Gastrocnemius medialis (tissue), 4 donors: Measurements from ENCODE around the gene SFMBT1. TPM values are rescaled to one million over a fixed set of nuclear protein-coding genes. Genes with fewer than 3 reads are reported as not detected.

ENCODE experiments used
- ATAC-seq, 2 donors: fragments of 150-250 bp; one replicate each; pipeline ENCODE4 v1.9.1; 2016
- DNase-seq, 2 donors: peaks; one replicate each; pipeline ENCODE4 v3.0.0-alpha.2; 2019
- H3K27ac ChIP-seq, 4 donors: fragments of 200-600 bp; sonication (generic); 1 replicate in 1 of 4; 2 replicates in 3 of 4; pipeline ENCODE4 v1.5.1; 2016 to 2018; ENCODE audit warnings: mild to moderate bottlenecking in 2 of 4, moderate library complexity in 1 of 4
- H3K27me3 ChIP-seq, 3 donors: fragments of 200-600 bp; sonication (generic) in 2 of 3; 1 replicate in 1 of 3; 2 replicates in 2 of 3; pipeline versions ENCODE4 v1.5.1 to v1.6.0; 2016 to 2019; ENCODE audit warnings: mild to moderate bottlenecking in 1 of 3, moderate library complexity in 1 of 3
- H3K36me3 ChIP-seq, 2 donors: fragments of 200-600 bp; sonication (generic) in 1 of 2; one replicate each; pipeline ENCODE4 v1.5.1; 2017 to 2018
- H3K4me1 ChIP-seq, 2 donors: fragments of 200-600 bp; sonication (generic) in 1 of 2; one replicate each; pipeline ENCODE4 v1.5.1; 2016 to 2017; ENCODE audit warnings: mild to moderate bottlenecking in 2 of 2
- H3K4me3 ChIP-seq, 4 donors: fragments of 200-600 bp; sonication (generic) in 3 of 4; 1 replicate in 1 of 4; 2 replicates in 3 of 4; pipeline ENCODE4 v1.5.1; 2016 to 2019; ENCODE audit warnings: mild to moderate bottlenecking in 2 of 4
- H3K9me3 ChIP-seq, 3 donors: fragments of 200-600 bp; sonication (generic) in 2 of 3; 1 replicate in 1 of 3; 2 replicates in 2 of 3; pipeline ENCODE4 v1.5.1; 2016 to 2019
- CTCF ChIP-seq, 5 experiments: fragments of 450-650 bp in 3 of 5; fragments of 200-600 bp in 2 of 5; sonication (generic) in 2 of 5; IDR thresholded peaks in 4 of 5; conservative IDR thresholded peaks in 1 of 5; 1 replicate in 4 of 5; 2 replicates in 1 of 5; pipeline ENCODE4 v1.5.1; 2016 to 2019; ENCODE audit warnings: antibody characterized with exemption in 5 of 5, mild to moderate bottlenecking in 3 of 5, moderate library complexity in 3 of 5
- POLR2A ChIP-seq, 2 donors: fragments of 450-650 bp; IDR thresholded peaks; one replicate each; pipeline ENCODE4 v1.6.1; 2017; ENCODE audit warnings: antibody characterized with exemption in 2 of 2, mild to moderate bottlenecking in 2 of 2, moderate library complexity in 2 of 2
- in situ Hi-C, 4 donors: fragments of 200-750 bp; cut with MboI; loops; one replicate each; pipeline versions ENCODE4 v1.15.0 to v1.8.0; 2017; ENCODE audit warnings: low sequenced_read_pairs in 4 of 4
- intact Hi-C: fragments of 100-400 bp; cut with DNase I; formaldehyde crosslinking; loops from one replicate; pipeline ENCODE4 v1.15.1; 2023; ENCODE audit warnings: low total_unique reads
- total RNA-seq, 4 donors: library from RNA; depleted of rRNA; stranded (reverse); fragments of >200 nt; gene quantifications; one replicate each; pipeline versions ENCODE4 v1.1.0 to v1.2.3, GENCODE V29; 2016

SFMBT1 gene
- total RNA-seq, 4 donors from 2014 or later: 17.5 to 39.7 (median 29.8) TPM

DNA sequence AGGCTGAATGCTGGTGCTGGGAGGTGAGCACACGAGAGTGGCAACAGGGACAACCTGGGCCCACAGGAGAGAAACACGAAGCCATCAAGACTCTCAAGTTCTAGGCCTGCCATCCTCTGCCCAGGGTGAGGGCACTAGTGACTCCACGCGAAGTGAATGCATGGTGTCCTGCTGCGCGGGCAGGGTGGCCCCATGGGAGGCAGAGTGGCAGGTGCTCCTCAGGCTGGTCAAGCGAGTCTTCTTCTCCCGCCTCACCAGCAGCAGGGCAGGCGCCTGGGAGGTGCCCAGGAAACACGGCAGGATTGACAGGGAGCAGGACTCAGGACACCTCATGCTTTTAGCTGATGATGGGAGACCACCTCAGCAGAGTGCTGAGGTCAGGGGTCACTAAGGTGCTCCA lies 175.4 kb downstream of the SFMBT1 start:
- in situ Hi-C loops: loop anchor here in 1 of 4 donors (25.0 kb wide), 1 partner anchor 192 kb away; no protein-coding TSS in a partner anchor
- H3K4me3 ChIP-seq: no peak overlapping the region
- no peak overlapping the region for H3K27ac ChIP-seq
- ATAC-seq: no peak
- peaks cover 0 to 10% of the 10 kb centered on the region in 2 donors for H3K4me1 ChIP-seq
- no peaks in the 10 kb centered on the region for H3K27me3 ChIP-seq
- intact Hi-C loops: no loop called here
- H3K9me3 ChIP-seq: no peaks in the 10 kb centered on the region
- DNase-seq: no peak
- TF ChIP-seq POLR2A (IDR thresholded peaks at IDR 0.05): no peak
- TF ChIP-seq CTCF (IDR thresholded peaks at IDR 0.05 in 4 of 5, conservative IDR thresholded peaks at IDR 0.05 in 1 of 5): no peak
- H3K36me3 ChIP-seq: no peaks in the 10 kb centered on the region

DNA sequence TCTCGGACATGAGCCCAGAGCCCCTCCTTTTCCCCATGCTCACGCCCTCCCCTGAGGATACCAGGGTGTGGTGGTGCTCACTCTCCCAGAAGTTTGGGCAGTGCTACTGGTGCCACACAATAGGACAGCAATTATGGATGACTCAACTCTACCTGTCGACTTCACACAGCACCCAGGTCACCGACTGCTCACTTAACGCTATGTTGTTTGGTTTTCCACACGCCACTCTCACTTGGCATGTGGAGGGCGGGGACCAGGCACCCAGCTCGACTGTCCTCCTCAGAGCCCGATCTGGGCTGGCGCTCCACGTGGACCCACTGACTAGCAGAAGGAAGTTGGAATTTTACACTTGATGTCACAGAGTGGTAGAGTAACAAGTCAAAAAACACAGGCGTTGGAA lies 179.4 kb downstream of the SFMBT1 start:
- no peak for ATAC-seq
- intact Hi-C loops: no loop called here
- in situ Hi-C loops: loop anchor here in 1 of 4 donors (25.0 kb wide), 1 partner anchor 196 kb away; no protein-coding TSS in a partner anchor

DNA sequence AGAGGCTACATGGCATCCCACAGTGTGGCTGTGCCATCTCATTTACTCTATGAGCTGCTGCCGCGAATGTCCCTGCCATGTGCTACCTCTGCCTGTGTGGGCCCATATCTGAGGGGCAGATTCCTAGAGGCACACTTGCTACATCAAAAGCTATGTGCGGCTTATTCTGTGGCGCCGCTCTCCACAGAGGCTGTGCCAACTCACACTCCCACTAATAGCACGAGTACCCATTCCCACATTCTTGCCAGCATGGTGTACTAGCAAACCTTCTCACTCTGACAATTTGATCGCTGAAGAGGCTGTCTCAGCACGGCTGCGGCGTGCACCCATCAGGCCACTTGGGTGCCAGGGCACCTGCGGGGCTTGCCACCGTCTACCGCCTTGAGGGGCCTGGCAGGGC lies 179.9 kb downstream of the SFMBT1 start:
- H3K4me3 ChIP-seq: no peak overlapping the region
- ATAC-seq (no peak), DNase-seq (no peak)
- H3K27me3 ChIP-seq: no peaks in the 10 kb centered on the region
- H3K27ac ChIP-seq: no peak overlapping the region
- intact Hi-C loops (no loop called here), in situ Hi-C loops (loop anchor here in 1 of 4 donors (25.0 kb wide), 1 partner anchor 196 kb away; no protein-coding TSS in a partner anchor)
- H3K9me3 ChIP-seq: no peaks in the 10 kb centered on the region
- no peak for TF ChIP-seq POLR2A (IDR thresholded peaks at IDR 0.05)
- TF ChIP-seq CTCF (IDR thresholded peaks at IDR 0.05 in 4 of 5, conservative IDR thresholded peaks at IDR 0.05 in 1 of 5): no peak
- H3K4me1 ChIP-seq: no peaks in the 10 kb centered on the region
- no peaks in the 10 kb centered on the region for H3K36me3 ChIP-seq

More for the DNA sequence above, 179.4 kb downstream of the SFMBT1 start:
- no peaks in the 10 kb centered on the region for H3K27me3 ChIP-seq
- H3K27ac ChIP-seq: no peak overlapping the region
- DNase-seq: no peak
- no peak for TF ChIP-seq CTCF (IDR thresholded peaks at IDR 0.05 in 4 of 5, conservative IDR thresholded peaks at IDR 0.05 in 1 of 5)
- H3K36me3 ChIP-seq: no peaks in the 10 kb centered on the region
- no peaks in the 10 kb centered on the region for H3K9me3 ChIP-seq
- no peak overlapping the region for H3K4me3 ChIP-seq
- H3K4me1 ChIP-seq: no peaks in the 10 kb centered on the region

GRCh38 chr3:52860424-52860768 lies 185.5 kb downstream of the SFMBT1 start:
- no peak for DNase-seq
- TF ChIP-seq POLR2A (IDR thresholded peaks at IDR 0.05) (no peak), CTCF (IDR thresholded peaks at IDR 0.05 in 4 of 5, conservative IDR thresholded peaks at IDR 0.05 in 1 of 5) (no peak)
- intact Hi-C loops (no loop called here), in situ Hi-C loops (loop anchor here in 1 of 4 donors (25.0 kb wide), 1 partner anchor 202 kb away; no protein-coding TSS in a partner anchor)
- Histone ChIP-seq H3K27me3 (no peaks in the 10 kb centered on the region), H3K4me1 (no peaks in the 10 kb centered on the region), H3K4me3 (no peak overlapping the region), H3K9me3 (no peaks in the 10 kb centered on the region), H3K27ac (no peak overlapping the region), H3K36me3 (peaks cover 0 to 2% of the 10 kb centered on the region in 2 donors)
- no peak for ATAC-seq
